PC-3 (cell line): ENCODE results near the gene TMEM270.

Source experiments
- CTCF ChIP-seq: fragments of 300-600 bp; sonication (generic); conservative IDR thresholded peaks from 2 replicates; pipeline ENCODE4 v1.5.1; 2017; ENCODE audit warnings: antibody characterized with exemption, low read depth, mild to moderate bottlenecking, low read length
- EZH2 ChIP-seq: fragments of 300-600 bp; sonication (generic); IDR thresholded peaks from one replicate; pipeline ENCODE4 v1.6.1; 2017; ENCODE audit warnings: antibody characterized with exemption, mild to moderate bottlenecking, low read length; ENCODE audit not compliant: unreplicated experiment

GRCh38 chr7:73906874-73907273 is 45.9 kb downstream of the TMEM270 start:
- TF ChIP-seq CTCF (no peak), EZH2 (no peak)
